ENCODE results near the gene ESRRA.

Gene ESRRA

GRCh38 chr11:64358536-64358906 is 53.2 kb downstream of the ESRRA start:
- TF ChIP-seq ELF4 (IDR thresholded peaks at IDR 0.05) (no peak), CTBP1 (IDR thresholded peaks at IDR 0.05; ENCODE audit: borderline replicate concordance) (no peak), L3MBTL2 (conservative IDR thresholded peaks at IDR 0.05) (no peak), SUZ12 (IDR thresholded peaks at IDR 0.05) (no peak), NFRKB (IDR thresholded peaks at IDR 0.05) (no peak), ZNF384 (IDR thresholded peaks at IDR 0.05) (no peak)
- CTCF ChIA-PET: no interaction called here
- no peak for DNase-seq (ENCODE audit: extremely low spot score)
- POLR2A ChIA-PET: interaction anchor here (1.0 to 7.1 kb wide), 2 partner anchors 18 to 41 kb away, joined by 5 to 70 read pairs; partner anchors contain the start of genes PRDX5 and TRMT112

GRCh38 chr11:64358907-64359711 is 53.8 kb downstream of the ESRRA start, which contains the start of gene RPS6KA4:
TSS of gene RPS6KA4 (plus strand) at chr11:64359162. CDS start at chr11:64359236, 74 bp downstream.
- DNase-seq (ENCODE audit: extremely low spot score): peak; percentile 76
- CTCF ChIA-PET: interaction anchor here (0.5 kb wide), 1 partner anchor 816 kb away, joined by 4 read pairs; no protein-coding TSS in a partner anchor
- POLR2A ChIA-PET: interaction anchor here (1.1 to 2.2 kb wide), 2 partner anchors 41 to 91 kb away, joined by 3 to 11 read pairs; partner anchors contain the start of genes PRDX5 and TRMT112
- no peak for TF ChIP-seq SP1 (IDR thresholded peaks at IDR 0.05)
- TF ChIP-seq ARNT (IDR thresholded peaks at IDR 0.05): peak; percentile 34; the same call in 1 of the 2 replicates
- TF ChIP-seq HDGF (IDR thresholded peaks at IDR 0.05; ENCODE audit: borderline replicate concordance): no peak
- no peak for TF ChIP-seq ZNF384 (IDR thresholded peaks at IDR 0.05)

- TF ChIP-seq HDGF (IDR thresholded peaks at IDR 0.05; ENCODE audit: borderline replicate concordance): no peak
- no peak for TF ChIP-seq TARDBP (IDR thresholded peaks at IDR 0.05)
- TF ChIP-seq FOXA1 (IDR thresholded peaks at IDR 0.05): no peak
- no peak for TF ChIP-seq BHLHE40 (IDR thresholded peaks at IDR 0.05; ENCODE audit: borderline replicate concordance)
- TF ChIP-seq FOXK2 (IDR thresholded peaks at IDR 0.05): no peak
- TF ChIP-seq NFRKB (IDR thresholded peaks at IDR 0.05): no peak
- no peak for TF ChIP-seq ELF4 (IDR thresholded peaks at IDR 0.05)
- TF ChIP-seq SUZ12 (IDR thresholded peaks at IDR 0.05): no peak
- no peak for TF ChIP-seq SP1 (IDR thresholded peaks at IDR 0.05)
- TF ChIP-seq PKNOX1 (IDR thresholded peaks at IDR 0.05): no peak
- no peak for TF ChIP-seq FOXM1 (IDR thresholded peaks at IDR 0.05; ENCODE audit: borderline replicate concordance)
- TF ChIP-seq ARNT (IDR thresholded peaks at IDR 0.05): no peak
- no peak for TF ChIP-seq ZNF384 (IDR thresholded peaks at IDR 0.05)
- no peak for TF ChIP-seq LEF1 (IDR thresholded peaks at IDR 0.05; ENCODE audit: borderline replicate concordance)
- TF ChIP-seq CTBP1 (IDR thresholded peaks at IDR 0.05; ENCODE audit: borderline replicate concordance): no peak
- DNase-seq (ENCODE audit: extremely low spot score): no peak
- CTCF ChIA-PET: interaction anchor here (0.5 kb wide), 1 partner anchor 816 kb away, joined by 4 read pairs; no protein-coding TSS in a partner anchor
- POLR2A ChIA-PET: interaction anchor here (1.1 to 2.2 kb wide), 2 partner anchors 42 to 90 kb away, joined by 3 to 11 read pairs; partner anchors contain the start of genes PRDX5 and TRMT112
These were observed 54.6 kb downstream of the ESRRA start for GRCh38 chr11:64359712-64360445.

- no peak for DNase-seq (ENCODE audit: extremely low spot score)
- TF ChIP-seq FOXM1 (IDR thresholded peaks at IDR 0.05; ENCODE audit: borderline replicate concordance) (no peak), HDGF (IDR thresholded peaks at IDR 0.05; ENCODE audit: borderline replicate concordance) (no peak), SP1 (IDR thresholded peaks at IDR 0.05) (no peak), PKNOX1 (IDR thresholded peaks at IDR 0.05) (no peak), ZNF384 (IDR thresholded peaks at IDR 0.05) (no peak), NFRKB (IDR thresholded peaks at IDR 0.05) (no peak)
- ChIA-PET CTCF (no interaction called here), POLR2A (interaction anchor here (2.2 kb wide), 1 partner anchor 43 kb away, joined by 11 read pairs; the partner anchor contains the start of genes PRDX5 and TRMT112)
These were observed 55.2 kb downstream of the ESRRA start for GRCh38 chr11:64360448-64360921.

GRCh38 chr11:64361659-64362058 is 56.3 kb downstream of the ESRRA start:
- CTCF ChIA-PET: interaction anchor here (0.6 kb wide), 1 partner anchor 11 kb away, joined by 3 read pairs; no protein-coding TSS in a partner anchor
- no peak for DNase-seq (ENCODE audit: extremely low spot score)
- POLR2A ChIA-PET: no interaction called here
- no peak for TF ChIP-seq SP1 (IDR thresholded peaks at IDR 0.05)
- no peak for TF ChIP-seq ARNT (IDR thresholded peaks at IDR 0.05)
- no peak for TF ChIP-seq FOXM1 (IDR thresholded peaks at IDR 0.05; ENCODE audit: borderline replicate concordance)
- TF ChIP-seq HDGF (IDR thresholded peaks at IDR 0.05; ENCODE audit: borderline replicate concordance): no peak
- no peak for TF ChIP-seq LEF1 (IDR thresholded peaks at IDR 0.05; ENCODE audit: borderline replicate concordance)
- TF ChIP-seq FOXA1 (IDR thresholded peaks at IDR 0.05): no peak
- no peak for TF ChIP-seq NFRKB (IDR thresholded peaks at IDR 0.05)
- TF ChIP-seq ZNF384 (IDR thresholded peaks at IDR 0.05): no peak
- TF ChIP-seq TARDBP (IDR thresholded peaks at IDR 0.05): no peak
- TF ChIP-seq BHLHE40 (IDR thresholded peaks at IDR 0.05; ENCODE audit: borderline replicate concordance): no peak
- no peak for TF ChIP-seq SUZ12 (IDR thresholded peaks at IDR 0.05)
- TF ChIP-seq L3MBTL2 (conservative IDR thresholded peaks at IDR 0.05): no peak
- TF ChIP-seq ELF4 (IDR thresholded peaks at IDR 0.05): no peak
- TF ChIP-seq CTBP1 (IDR thresholded peaks at IDR 0.05; ENCODE audit: borderline replicate concordance): no peak
- TF ChIP-seq PKNOX1 (IDR thresholded peaks at IDR 0.05): no peak
- TF ChIP-seq FOXK2 (IDR thresholded peaks at IDR 0.05): no peak

All from HEK293T (cell line).